A549 (cell line): Measurements from ENCODE around the gene BICDL1. TPM values are rescaled to one million over a fixed set of nuclear protein-coding genes. Genes with fewer than 3 reads are reported as not detected.

ENCODE experiments used
- ATAC-seq, 2 experiments: fragments of 200-7000 bp in 1 of 2; fragments of >200 bp in 1 of 2; cut with Nextera tagmentation in 1 of 2; cut with Tn5 transposase in 1 of 2; 3 replicates each; pipeline versions ENCODE4 v1.8.0 to v1.9.1; 2018 to 2020; ENCODE audit warnings: mild to moderate bottlenecking in 1 of 2, moderate library complexity in 1 of 2
- CTCF ChIA-PET: fragments of 300-600 bp; sonication (Branson Sonifier 250); formaldehyde crosslinking; extraction: SDS; loops from one replicate; lab custom pipeline; 2021; ENCODE audit warnings: antibody characterized with exemption, inconsistent platforms; lab: Yijun Ruan, JAX
- POLR2A ChIA-PET: fragments of 350-600 bp; formaldehyde crosslinking; extraction: SDS; loops from one replicate; lab custom pipeline; 2021; ENCODE audit warnings: antibody characterized with exemption, inconsistent platforms; lab: Yijun Ruan, JAX
- DNase-seq, 2 experiments: peaks; one replicate each; pipeline versions ENCODE4 v3.0.0 to v3.0.0-alpha.2; 2011 to 2016; ENCODE audit warnings: low read depth in 1 of 2, low spot score in 1 of 2
- FAIRE-seq: peaks from 2 replicates; lab custom pipeline; 2011; peaks lifted over from hg19 to GRCh38; lab: Jason Lieb, UNC
- H3K27ac ChIP-seq, 2 experiments: fragments of >200 bp; sonication (Bioruptor Twin); formaldehyde crosslinking; 3 replicates each; pipeline ENCODE4 v1.5.1; 2016 to 2017
- H3K4me1 ChIP-seq: fragments of >200 bp; sonication (Bioruptor Twin); formaldehyde crosslinking; 3 replicates; pipeline ENCODE4 v1.6.1; 2016
- H3K4me2 ChIP-seq: fragments of >200 bp; sonication (Bioruptor Twin); formaldehyde crosslinking; 3 replicates; pipeline ENCODE4 v1.6.1; 2016
- H3K4me3 ChIP-seq: fragments of >200 bp; sonication (Bioruptor Twin); formaldehyde crosslinking; 3 replicates; pipeline ENCODE4 v1.5.1; 2016
- H3K9me3 ChIP-seq: fragments of >200 bp; sonication (Bioruptor Twin); formaldehyde crosslinking; 3 replicates; pipeline ENCODE4 v1.6.1; 2016
- BCL3 ChIP-seq: fragments of >200 bp; sonication (Bioruptor Twin); formaldehyde crosslinking; IDR thresholded peaks from 3 replicates; pipeline ENCODE4 v1.6.1; 2016
- BHLHE40 ChIP-seq: IDR thresholded peaks from 2 replicates; pipeline ENCODE4 v1.6.1; 2012; ENCODE audit warnings: low read depth, low read length, inconsistent platforms
- CBX2 ChIP-seq: fragments of 200-600 bp; sonication (generic); IDR thresholded peaks from 2 replicates; pipeline ENCODE4 v1.6.1; 2016; ENCODE audit warnings: low read depth, mild to moderate bottlenecking, borderline replicate concordance
- CBX8 ChIP-seq: fragments of 200-600 bp; sonication (generic); IDR thresholded peaks from 2 replicates; pipeline ENCODE4 v1.6.1; 2016
- CEBPB ChIP-seq, 2 experiments: fragments of >200 bp in 1 of 2; sonication (Bioruptor Twin) in 1 of 2; formaldehyde crosslinking in 1 of 2; IDR thresholded peaks; 2 replicates each; pipeline ENCODE4 v1.6.1; 2012 to 2016
- CHD2 ChIP-seq: fragments of 150-350 bp; IDR thresholded peaks from 2 replicates; pipeline ENCODE4 v1.6.1; 2014; ENCODE audit warnings: low read length; ENCODE audit not compliant: partially characterized antibody
- EHF ChIP-seq: fragments of 250-450 bp; sonication (Bioruptor Pico); IDR thresholded peaks from 2 replicates; pipeline ENCODE4 v1.5.0; 2020; ENCODE audit warnings: mild to moderate bottlenecking
- ELK1 ChIP-seq: fragments of 150-350 bp; IDR thresholded peaks from 2 replicates; pipeline ENCODE4 v1.6.1; 2014; ENCODE audit warnings: low read depth, mild to moderate bottlenecking, low read length
- EP300 ChIP-seq, 2 experiments: fragments of >200 bp; sonication (Bioruptor Twin); formaldehyde crosslinking; IDR thresholded peaks; 2 replicates in 1 of 2; 3 replicates in 1 of 2; pipeline ENCODE4 v1.6.1; 2016 to 2017
- ESRRA ChIP-seq: fragments of 150-350 bp; IDR thresholded peaks from 2 replicates; pipeline ENCODE4 v1.6.1; 2014; ENCODE audit warnings: mild to moderate bottlenecking, low read length, borderline replicate concordance
- FOSB ChIP-seq: fragments of 250-450 bp; sonication (Bioruptor Pico); IDR thresholded peaks from 2 replicates; pipeline ENCODE4 v1.5.0; 2020; ENCODE audit warnings: mild to moderate bottlenecking, moderate library complexity
- FOSL2 ChIP-seq, 2 experiments: fragments of 450-650 bp in 1 of 2; fragments of >200 bp in 1 of 2; sonication (Bioruptor Twin) in 1 of 2; formaldehyde crosslinking; IDR thresholded peaks; 2 replicates each; pipeline versions ENCODE4 v1.5.0 to v1.6.1; 2016 to 2020; ENCODE audit warnings: mild to moderate bottlenecking in 1 of 2, moderate library complexity in 1 of 2
- HDAC2 ChIP-seq: fragments of 200-600 bp; sonication (generic); IDR thresholded peaks from 2 replicates; pipeline ENCODE4 v1.6.1; 2016
- HEYL ChIP-seq: fragments of 250-450 bp; sonication (Bioruptor Pico); IDR thresholded peaks from 2 replicates; pipeline ENCODE4 v1.8.0; 2021; ENCODE audit warnings: mild to moderate bottlenecking, moderate library complexity
- HMGXB4 ChIP-seq: fragments of 250-450 bp; sonication (Bioruptor Pico); IDR thresholded peaks from 2 replicates; pipeline ENCODE4 v1.5.0; 2021; ENCODE audit warnings: mild to moderate bottlenecking, moderate library complexity, borderline replicate concordance
- HOXA7 ChIP-seq: fragments of 250-450 bp; sonication (Bioruptor Pico); IDR thresholded peaks from 2 replicates; pipeline ENCODE4 v1.5.0; 2020; ENCODE audit warnings: mild to moderate bottlenecking, moderate library complexity
- HOXB5 ChIP-seq: fragments of 250-450 bp; sonication (Bioruptor Pico); IDR thresholded peaks from 2 replicates; pipeline ENCODE4 v1.5.0; 2020; ENCODE audit warnings: mild to moderate bottlenecking, moderate library complexity
- JUN ChIP-seq, 2 experiments: fragments of >200 bp; sonication (Bioruptor Twin); formaldehyde crosslinking; IDR thresholded peaks; 2 replicates in 1 of 2; 3 replicates in 1 of 2; pipeline ENCODE4 v1.6.1; 2016 to 2017
- JUNB ChIP-seq: fragments of >200 bp; sonication (Bioruptor Twin); formaldehyde crosslinking; IDR thresholded peaks from 2 replicates; pipeline ENCODE4 v1.6.1; 2016
- MAFK ChIP-seq: fragments of 450-650 bp; IDR thresholded peaks from 2 replicates; pipeline ENCODE4 v1.6.1; 2014; ENCODE audit not compliant: partially characterized antibody
- MAZ ChIP-seq: fragments of 150-350 bp; IDR thresholded peaks from 2 replicates; pipeline ENCODE4 v1.6.1; 2014; ENCODE audit warnings: antibody characterized with exemption, low read depth, low read length, borderline replicate concordance
- MYC ChIP-seq: IDR thresholded peaks from 2 replicates; pipeline ENCODE4 v1.6.1; 2012; ENCODE audit warnings: mild to moderate bottlenecking, inconsistent platforms, low read length, improper control_type of control experiment, borderline replicate concordance
- NFE2L2 ChIP-seq: fragments of 150-350 bp; conservative IDR thresholded peaks from 2 replicates; pipeline ENCODE4 v1.6.1; 2014; ENCODE audit warnings: low read length
- NPAS2 ChIP-seq: fragments of 250-450 bp; sonication (Bioruptor Pico); IDR thresholded peaks from 2 replicates; pipeline ENCODE4 v1.8.0; 2022; ENCODE audit warnings: mild to moderate bottlenecking, moderate library complexity, borderline replicate concordance
- PBX3 ChIP-seq: IDR thresholded peaks from 2 replicates; pipeline ENCODE4 v1.6.1; 2012
- PHF8 ChIP-seq: fragments of 200-600 bp; sonication (generic); IDR thresholded peaks from 2 replicates; pipeline ENCODE4 v1.6.1; 2016; ENCODE audit warnings: low read depth, mild to moderate bottlenecking, antibody characterized with exemption, moderate library complexity, borderline replicate concordance
- POLR2A ChIP-seq: IDR thresholded peaks from 2 replicates; pipeline ENCODE4 v1.6.1; 2012; ENCODE audit warnings: mild to moderate bottlenecking, low read length
- RARB ChIP-seq: fragments of 250-450 bp; sonication (Bioruptor Pico); IDR thresholded peaks from 2 replicates; pipeline ENCODE4 v1.8.0; 2021; ENCODE audit warnings: mild to moderate bottlenecking, moderate library complexity
- RFX5 ChIP-seq: fragments of 450-650 bp; IDR thresholded peaks from 2 replicates; pipeline ENCODE4 v1.7.1; 2014; ENCODE audit warnings: antibody characterized with exemption, mild to moderate bottlenecking, moderate library complexity
- RNF2 ChIP-seq: fragments of 200-600 bp; sonication (generic); IDR thresholded peaks from 2 replicates; pipeline ENCODE4 v1.6.1; 2016; ENCODE audit warnings: low read depth, mild to moderate bottlenecking, antibody characterized with exemption, moderate library complexity, borderline replicate concordance
- SMC3 ChIP-seq: fragments of >200 bp; sonication (Bioruptor Twin); formaldehyde crosslinking; IDR thresholded peaks from 3 replicates; pipeline ENCODE4 v1.6.1; 2018; ENCODE audit warnings: inconsistent platforms
- ZSCAN20 ChIP-seq: fragments of 250-450 bp; sonication (Bioruptor Pico); IDR thresholded peaks from 2 replicates; pipeline ENCODE4 v1.8.0; 2022; ENCODE audit warnings: mild to moderate bottlenecking, moderate library complexity
- WGBS: methylation state at CpG from one replicate; pipeline ENCODE4 v1.1.6; 2017; ENCODE audit errors: missing lambda C conversion rate; 5-methylcytosine and 5-hydroxymethylcytosine counted together
- polyA plus RNA-seq, 4 experiments: library from polyadenylated mRNA; depleted of rRNA in 3 of 4; stranded (reverse); fragments of >200 nt; fragmentation: RNase III in 1 of 4; extraction: RNeasy Plus Mini Kit Qiagen cat#74134 plus additional on column Dnase treatment in 1 of 4; gene quantifications; 2 replicates in 3 of 4; 3 replicates in 1 of 4; pipeline ENCODE4 v1.2.3, GENCODE V29; 2011 to 2017

Gene BICDL1
- polyA plus RNA-seq, 2 of the 4 experiments (the other 2 are of a cell fraction): 3.8 to 4.5 TPM

GRCh38 chr12:119998471-119999245, 9.6 kb downstream of the BICDL1 start:
- FAIRE-seq: no peak
- no peak overlapping the region for H3K27ac ChIP-seq
- H3K4me2 ChIP-seq: no peak overlapping the region
- no peak; a peak in 1 of 6 replicates for ATAC-seq
- no peak overlapping the region for H3K4me3 ChIP-seq
- ChIA-PET POLR2A (no interaction called here), CTCF (interaction anchor here (0.8 to 2.1 kb wide), 2 partner anchors 8 to 89 kb away, joined by 3 to 6 read pairs; no protein-coding TSS in a partner anchor)
- no peaks in the 10 kb centered on the region for H3K4me1 ChIP-seq
- 64% methylated on average over 13 of the region's 13 CpGs for WGBS
- TF ChIP-seq JUNB (no peak), HEYL (CRISPR knock-in tag) (no peak), CEBPB (IDR thresholded peaks at IDR 0.05) (no peak), HOXB5 (no peak), PBX3 (no peak), SMC3 (no peak), HMGXB4 (CRISPR knock-in tag) (no peak), MAFK (no peak), RARB (CRISPR knock-in tag) (no peak), CBX8 (no peak), FOSL2 (IDR thresholded peaks at IDR 0.05) (no peak), FOSL2 (CRISPR knock-in tag; IDR thresholded peaks at IDR 0.05) (no peak), EP300 (IDR thresholded peaks at IDR 0.05) (no peak), POLR2A (no peak), JUN (IDR thresholded peaks at IDR 0.05) (no peak), BCL3 (no peak), BHLHE40 (no peak)
- TF ChIP-seq, all 56 proteins: peak for 0
- no peak for DNase-seq
- H3K9me3 ChIP-seq: no peaks in the 10 kb centered on the region

GRCh38 chr12:120000556-120000955, 11.5 kb downstream of the BICDL1 start:
- WGBS: 71% methylated on average over 3 of the region's 3 CpGs
- Histone ChIP-seq H3K4me1 (no peaks in the 10 kb centered on the region), H3K27ac (no peak overlapping the region), H3K4me2 (no peak overlapping the region), H3K4me3 (no peak overlapping the region), H3K9me3 (no peaks in the 10 kb centered on the region)
- CTCF ChIA-PET: interaction anchor here (0.9 kb wide), 1 partner anchor 62 kb away, joined by 4 read pairs; no protein-coding TSS in a partner anchor
- FAIRE-seq: no peak
- no peak for DNase-seq
- TF ChIP-seq ELK1: no peak
- no peak for TF ChIP-seq CBX2
- no peak for TF ChIP-seq NFE2L2
- TF ChIP-seq HDAC2: no peak
- no peak for TF ChIP-seq NPAS2
- no peak for TF ChIP-seq HOXA7
- TF ChIP-seq FOSB (CRISPR knock-in tag): no peak
- no peak for TF ChIP-seq MAZ
- no peak for TF ChIP-seq ESRRA
- TF ChIP-seq JUN (IDR thresholded peaks at IDR 0.05): no peak
- TF ChIP-seq HEYL (CRISPR knock-in tag): no peak
- TF ChIP-seq MYC: no peak
- TF ChIP-seq CHD2: no peak
- TF ChIP-seq EHF (CRISPR knock-in tag): no peak
- TF ChIP-seq RFX5: no peak
- TF ChIP-seq BCL3: no peak
- no peak for TF ChIP-seq PHF8
- no peak for TF ChIP-seq ZSCAN20 (CRISPR knock-in tag)
- no peak for TF ChIP-seq HOXB5
- no peak for TF ChIP-seq RNF2
- POLR2A ChIA-PET: no interaction called here
- ATAC-seq: no peak
